H9 (cell line): ENCODE results near the gene CACNA1D. TPM values are rescaled to one million over a fixed set of nuclear protein-coding genes. Genes with fewer than 3 reads are reported as not detected.

Experiments used
- DNase-seq: peaks from one replicate; pipeline ENCODE4 v3.0.0-alpha.2; 2017
- H2AFZ ChIP-seq: one replicate; pipeline ENCODE4 v1.6.1; 2013; ENCODE audit warnings: mild to moderate bottlenecking, low read length, control low read depth, moderate library complexity
- H2AK5ac ChIP-seq: 2 replicates; pipeline ENCODE4 v1.6.1; 2013; ENCODE audit warnings: low read length, control low read depth, mixed read lengths; ENCODE audit not compliant: insufficient read length
- H2BK120ac ChIP-seq: one replicate; pipeline ENCODE4 v1.6.1; 2013; ENCODE audit warnings: low read depth, mild to moderate bottlenecking, low read length, control low read depth, inconsistent platforms; ENCODE audit not compliant: poor library complexity, severe bottlenecking
- H2BK12ac ChIP-seq: 2 replicates; pipeline ENCODE4 v1.6.1; 2013; ENCODE audit warnings: low read length, control low read depth, mixed read lengths, low read depth; ENCODE audit not compliant: insufficient read length
- H2BK15ac ChIP-seq: 2 replicates; pipeline ENCODE4 v1.6.1; 2013; ENCODE audit warnings: low read depth, low read length, control low read depth
- H2BK20ac ChIP-seq: one replicate; pipeline ENCODE4 v1.6.1; 2013; ENCODE audit warnings: low read depth, mild to moderate bottlenecking, low read length, control low read depth, inconsistent platforms; ENCODE audit not compliant: poor library complexity, severe bottlenecking
- H2BK5ac ChIP-seq: 2 replicates; pipeline ENCODE4 v1.6.1; 2013; ENCODE audit warnings: low read length, control low read depth, mixed read lengths; ENCODE audit not compliant: insufficient read length
- H3K14ac ChIP-seq: 2 replicates; pipeline ENCODE4 v1.6.1; 2013; ENCODE audit warnings: low read length, control low read depth; ENCODE audit not compliant: insufficient read depth
- H3K18ac ChIP-seq: 2 replicates; pipeline ENCODE4 v1.6.1; 2013; ENCODE audit warnings: low read depth, mild to moderate bottlenecking, mixed read lengths, low read length, control low read depth; ENCODE audit not compliant: insufficient read length
- H3K23ac ChIP-seq: 2 replicates; pipeline ENCODE4 v1.6.1; 2013; ENCODE audit warnings: low read length, control low read depth, mixed read lengths, low read depth; ENCODE audit not compliant: insufficient read length
- H3K23me2 ChIP-seq: 2 replicates; pipeline ENCODE4 v1.6.1; 2013; ENCODE audit warnings: low read depth, mild to moderate bottlenecking, mixed read lengths, low read length, control low read depth; ENCODE audit not compliant: insufficient read length, poor library complexity, severe bottlenecking
- H3K27ac ChIP-seq: 2 replicates; pipeline ENCODE4 v1.5.1; 2013; ENCODE audit warnings: low read length, control low read depth, mixed read lengths, low read depth; ENCODE audit not compliant: insufficient read length
- H3K27me3 ChIP-seq: 2 replicates; pipeline ENCODE4 v1.6.1; 2013; ENCODE audit warnings: low read length, control low read depth, inconsistent platforms; ENCODE audit not compliant: insufficient read depth
- H3K4ac ChIP-seq: 2 replicates; pipeline ENCODE4 v1.6.1; 2013; ENCODE audit warnings: low read depth, mild to moderate bottlenecking, control low read depth, inconsistent platforms, low read length, moderate library complexity
- H3K4me1 ChIP-seq: 2 replicates; pipeline ENCODE4 v1.6.1; 2013; ENCODE audit warnings: low read length, control low read depth, inconsistent platforms; ENCODE audit not compliant: insufficient read depth
- H3K4me2 ChIP-seq: 2 replicates; pipeline ENCODE4 v1.6.1; 2013; ENCODE audit warnings: low read length, control low read depth, mixed read lengths; ENCODE audit not compliant: insufficient read length, insufficient read depth
- H3K56ac ChIP-seq: 2 replicates; pipeline ENCODE4 v1.6.1; 2013; ENCODE audit warnings: low read depth, mild to moderate bottlenecking, mixed read lengths, low read length, control low read depth; ENCODE audit not compliant: insufficient read length
- H3K79me1 ChIP-seq: 2 replicates; pipeline ENCODE4 v1.6.1; 2013; ENCODE audit warnings: low read depth, mild to moderate bottlenecking, moderate library complexity, low read length, control low read depth, inconsistent platforms; ENCODE audit not compliant: insufficient read depth, poor library complexity, severe bottlenecking
- H3K79me2 ChIP-seq: 2 replicates; pipeline ENCODE4 v1.6.1; 2013; ENCODE audit warnings: low read length, control low read depth, inconsistent platforms; ENCODE audit not compliant: insufficient read depth
- H3K9ac ChIP-seq: 2 replicates; pipeline ENCODE4 v1.6.1; 2013; ENCODE audit warnings: low read length, control low read depth, mixed read lengths; ENCODE audit not compliant: insufficient read length; ENCODE audit errors: extremely low read depth
- H3K9me3 ChIP-seq: one replicate; pipeline ENCODE4 v1.6.1; 2013; ENCODE audit warnings: low read depth, low read length, inconsistent platforms; ENCODE audit not compliant: control insufficient read depth
- H3T11ph ChIP-seq: one replicate; pipeline ENCODE4 v1.6.1; 2013; ENCODE audit warnings: mild to moderate bottlenecking, low read length, control low read depth, inconsistent platforms
- H4K20me1 ChIP-seq: one replicate; pipeline ENCODE4 v1.6.1; 2013; ENCODE audit not compliant: control insufficient read depth, insufficient read length, insufficient read depth
- H4K5ac ChIP-seq: 2 replicates; pipeline ENCODE4 v1.6.1; 2013; ENCODE audit warnings: low read depth, mild to moderate bottlenecking, mixed read lengths, low read length, control low read depth; ENCODE audit not compliant: insufficient read length
- H4K8ac ChIP-seq: replicated peaks from 2 replicates; pipeline ENCODE4 v1.6.1; 2013; ENCODE audit warnings: low read length, control low read depth, mixed read lengths, low read depth; ENCODE audit not compliant: insufficient read length
- H4K91ac ChIP-seq: 2 replicates; pipeline ENCODE4 v1.6.1; 2013; ENCODE audit warnings: low read depth, mild to moderate bottlenecking, moderate library complexity, mixed read lengths, low read length, control low read depth; ENCODE audit not compliant: insufficient read length
- H3K27ac Mint-ChIP-seq, 3 experiments: 2 replicates in 2 of 3; 3 replicates in 1 of 3; pipeline ENCODE4 v1.8.0; 2020 to 2021; ENCODE audit warnings: mixed read lengths in 3 of 3, mild to moderate bottlenecking in 1 of 3, moderate library complexity in 1 of 3
- H3K27me3 Mint-ChIP-seq: 2 replicates; pipeline ENCODE4 v1.8.0; 2021; ENCODE audit warnings: low read depth, mild to moderate bottlenecking, moderate library complexity, mixed read lengths
- H3K36me3 Mint-ChIP-seq, 3 experiments: 2 replicates in 2 of 3; 3 replicates in 1 of 3; pipeline ENCODE4 v1.8.0; 2020 to 2021; ENCODE audit warnings: low read depth in 3 of 3, mixed read lengths in 3 of 3; ENCODE audit not compliant: insufficient read depth in 1 of 3
- H3K4me1 Mint-ChIP-seq, 2 experiments: 2 replicates each; pipeline ENCODE4 v1.8.0; 2020; ENCODE audit warnings: mixed read lengths in 2 of 2
- H3K4me3 Mint-ChIP-seq, 2 experiments: 2 replicates in 1 of 2; 3 replicates in 1 of 2; pipeline ENCODE4 v1.8.0; 2020 to 2021; ENCODE audit warnings: mild to moderate bottlenecking in 2 of 2, mixed read lengths in 2 of 2, moderate library complexity in 1 of 2
- H3K9me3 Mint-ChIP-seq, 2 experiments: 2 replicates in 1 of 2; 3 replicates in 1 of 2; pipeline ENCODE4 v1.8.0; 2020; ENCODE audit warnings: mild to moderate bottlenecking in 2 of 2, mixed read lengths in 2 of 2, moderate library complexity in 1 of 2
- CTCF ChIP-seq: fragments of 200-600 bp; sonication (generic); conservative IDR thresholded peaks from 3 replicates; pipeline ENCODE4 v1.8.0; 2021; ENCODE audit warnings: antibody characterized with exemption, mild to moderate bottlenecking
- WGBS: extraction: QIAGEN DNeasy Blood & Tissue Kit; methylation state at CpG from one replicate; pipeline ENCODE4 v1.1.7; 2013; ENCODE audit warnings: missing lambda C conversion rate, low lambda C conversion rate, mixed read lengths; ENCODE audit not compliant: insufficient read length; ENCODE audit errors: extremely low coverage; 5-methylcytosine and 5-hydroxymethylcytosine counted together
- total RNA-seq: library from RNA; stranded (reverse); gene quantifications from 2 replicates; pipeline ENCODE4 v1.2.1, GENCODE V29; 2021

The CACNA1D gene
- total RNA-seq, 1 experiment from 2014 or later: 3.5 TPM

- Histone ChIP-seq H3K23me2 (no peaks in the 10 kb centered on the region), H3K79me1 (no peaks in the 10 kb centered on the region), H3K4ac (no peak overlapping the region), H3K9ac (no peak overlapping the region), H3K4me1 (no peaks in the 10 kb centered on the region), H2BK120ac (no peak overlapping the region), H3K56ac (no peak overlapping the region), H3K14ac (no peak overlapping the region), H2AK5ac (no peak overlapping the region), H2BK5ac (no peak overlapping the region), H4K8ac (no peak overlapping the region), H4K5ac (no peak overlapping the region), H3T11ph (no peak overlapping the region), H3K4me2 (no peak overlapping the region), H2AFZ (no peak overlapping the region), H4K20me1 (no peaks in the 10 kb centered on the region), H3K9me3 (no peaks in the 10 kb centered on the region), H2BK12ac (no peak overlapping the region), H3K23ac (no peak overlapping the region), H2BK20ac (no peak overlapping the region), H3K27me3 (no peaks in the 10 kb centered on the region), H3K18ac (no peak overlapping the region), H2BK15ac (no peak overlapping the region), H4K91ac (no peak overlapping the region), H3K27ac (no peak overlapping the region), H3K79me2 (no peaks in the 10 kb centered on the region)
- H3K4me3 Mint-ChIP-seq: no peak overlapping the region
- DNase-seq: no peak
- TF ChIP-seq CTCF: no peak
- H3K27ac Mint-ChIP-seq: no peak overlapping the region
- no CpG with 5 or more reads among the region's 3 CpGs for WGBS
- no peaks in the 10 kb centered on the region for H3K36me3 Mint-ChIP-seq
- H3K27me3 Mint-ChIP-seq: peaks cover 1% of the 10 kb centered on the region; the same call in 1 of the 2 replicates
- peaks cover 0 to 10% of the 10 kb centered on the region in 2 experiments; a peak in 3 of 4 replicates for H3K4me1 Mint-ChIP-seq
- H3K9me3 Mint-ChIP-seq: no peaks in the 10 kb centered on the region
Observed at GRCh38 chr3:53670721-53671120, 176.3 kb downstream of the CACNA1D start.
